Fibroblast of lung (primary cell): ENCODE measurements around the gene MEI4. TPM values are rescaled to one million over a fixed set of nuclear protein-coding genes. Genes with fewer than 3 reads are reported as not detected.
"Not testable (repeated sequence)": the region's sequence is repeated elsewhere in the genome, so short reads cannot be mapped to it uniquely, and the experiment has no call there.

Source experiments
- DNase-seq, 2 donors: peaks; one replicate each; pipeline versions ENCODE4 v3.0.0 to v3.0.0-alpha.2; 2010; ENCODE audit warnings: low read depth in 2 of 2
- H2AFZ ChIP-seq: 2 replicates; pipeline ENCODE4 v1.5.1; 2012; ENCODE audit warnings: low read length, control low read depth, inconsistent platforms
- H3K27ac ChIP-seq: 2 replicates; pipeline ENCODE4 v1.5.1; 2011; ENCODE audit warnings: low read length, control low read depth; ENCODE audit not compliant: insufficient read depth
- H3K27me3 ChIP-seq: 2 replicates; pipeline ENCODE4 v1.5.1; 2011; ENCODE audit warnings: mild to moderate bottlenecking, low read length; ENCODE audit not compliant: control insufficient read depth, insufficient read depth
- H3K36me3 ChIP-seq: 2 replicates; pipeline ENCODE4 v1.5.1; 2011; ENCODE audit warnings: low read length; ENCODE audit not compliant: control insufficient read depth, insufficient read depth
- H3K4me1 ChIP-seq: 2 replicates; pipeline ENCODE4 v1.5.1; 2011; ENCODE audit warnings: low read length; ENCODE audit not compliant: control insufficient read depth, insufficient read depth; ENCODE audit errors: extremely low read depth
- H3K4me2 ChIP-seq: 2 replicates; pipeline ENCODE4 v1.5.1; 2011; ENCODE audit warnings: low read length, control low read depth; ENCODE audit not compliant: insufficient read depth; ENCODE audit errors: extremely low read depth
- H3K4me3 ChIP-seq, 4 experiments: fragments of 200-600 bp in 1 of 4; sonication (generic) in 1 of 4; replicated peaks in 1 of 4; 2 replicates each; pipeline ENCODE4 v1.5.1; 2011 to 2016; ENCODE audit warnings: low read length in 4 of 4, low read depth in 3 of 4, mild to moderate bottlenecking in 3 of 4, control low read depth in 2 of 4, inconsistent platforms in 1 of 4, mixed read lengths in 1 of 4; ENCODE audit not compliant: insufficient read depth in 1 of 4; ENCODE audit errors: control extremely low read depth in 1 of 4
- H3K79me2 ChIP-seq: 2 replicates; pipeline ENCODE4 v1.5.1; 2012; ENCODE audit warnings: mild to moderate bottlenecking, low read length, inconsistent platforms; ENCODE audit not compliant: control insufficient read depth, insufficient read depth
- H3K9ac ChIP-seq: 2 replicates; pipeline ENCODE4 v1.5.1; 2011; ENCODE audit warnings: mild to moderate bottlenecking, low read length, control low read depth; ENCODE audit not compliant: insufficient read depth
- H3K9me3 ChIP-seq: 2 replicates; pipeline ENCODE4 v1.5.1; 2012; ENCODE audit warnings: low read depth, low read length; ENCODE audit not compliant: control insufficient read depth, insufficient read depth
- H4K20me1 ChIP-seq: 2 replicates; pipeline ENCODE4 v1.5.1; 2011; ENCODE audit warnings: low read length; ENCODE audit not compliant: control insufficient read depth, insufficient read depth; ENCODE audit errors: extremely low read depth
- EZH2 ChIP-seq: IDR thresholded peaks from 2 replicates; pipeline ENCODE4 v1.5.1; 2012; ENCODE audit warnings: low read length, control low read depth, mild to moderate bottlenecking; ENCODE audit errors: missing control alignments
- polyA plus RNA-seq, 2 donors: library from polyadenylated mRNA; depleted of rRNA in 1 of 2; stranded (reverse) in 1 of 2; unstranded in 1 of 2; fragments of >200 nt; gene quantifications; 2 replicates each; pipeline ENCODE4 v1.2.1, GENCODE V29; 2011 to 2012; ENCODE audit warnings: missing spikeins in 1 of 2
- total RNA-seq: library from RNA; depleted of rRNA; stranded (reverse); fragments of >200 nt; gene quantifications from 2 replicates; pipeline ENCODE4 v1.2.1, GENCODE V29; 2014
- TF ChIP-seq, protein P1 (sequence below), 2 donors: IDR thresholded peaks in 1 of 2; conservative IDR thresholded peaks in 1 of 2; 1 replicate in 1 of 2; 2 replicates in 1 of 2; pipeline ENCODE4 v1.5.1; 2011 to 2012; ENCODE audit warnings: low read length in 2 of 2, control low read depth in 1 of 2, inconsistent platforms in 1 of 2, low read depth in 1 of 2, mild to moderate bottlenecking in 1 of 2

MEI4 gene
- total and polyA plus RNA-seq, 2 donors (not counting 1 experiment from before 2014, with no cell fraction given), result not detected

GRCh38 chr6:77707603-77708002 is 54.8 kb downstream of the MEI4 start:
- no peak overlapping the region for H3K9ac ChIP-seq
- no peak overlapping the region for H2AFZ ChIP-seq
- no peak overlapping the region for H3K4me2 ChIP-seq
- H3K27me3 ChIP-seq, result no peaks in the 10 kb centered on the region
- no peaks in the 10 kb centered on the region for H3K36me3 ChIP-seq
- no peak overlapping the region for H3K27ac ChIP-seq
- TF ChIP-seq EZH2, result no peak
- TF ChIP-seq, protein P1, sequence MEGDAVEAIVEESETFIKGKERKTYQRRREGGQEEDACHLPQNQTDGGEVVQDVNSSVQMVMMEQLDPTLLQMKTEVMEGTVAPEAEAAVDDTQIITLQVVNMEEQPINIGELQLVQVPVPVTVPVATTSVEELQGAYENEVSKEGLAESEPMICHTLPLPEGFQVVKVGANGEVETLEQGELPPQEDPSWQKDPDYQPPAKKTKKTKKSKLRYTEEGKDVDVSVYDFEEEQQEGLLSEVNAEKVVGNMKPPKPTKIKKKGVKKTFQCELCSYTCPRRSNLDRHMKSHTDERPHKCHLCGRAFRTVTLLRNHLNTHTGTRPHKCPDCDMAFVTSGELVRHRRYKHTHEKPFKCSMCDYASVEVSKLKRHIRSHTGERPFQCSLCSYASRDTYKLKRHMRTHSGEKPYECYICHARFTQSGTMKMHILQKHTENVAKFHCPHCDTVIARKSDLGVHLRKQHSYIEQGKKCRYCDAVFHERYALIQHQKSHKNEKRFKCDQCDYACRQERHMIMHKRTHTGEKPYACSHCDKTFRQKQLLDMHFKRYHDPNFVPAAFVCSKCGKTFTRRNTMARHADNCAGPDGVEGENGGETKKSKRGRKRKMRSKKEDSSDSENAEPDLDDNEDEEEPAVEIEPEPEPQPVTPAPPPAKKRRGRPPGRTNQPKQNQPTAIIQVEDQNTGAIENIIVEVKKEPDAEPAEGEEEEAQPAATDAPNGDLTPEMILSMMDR (conservative IDR thresholded peaks at IDR 0.05 in 1 of 2, IDR thresholded peaks at IDR 0.05 in 1 of 2; ENCODE audit: low read depth in 1 of 2, low read length in 2 of 2), result no peak
- H3K79me2 ChIP-seq, result no peaks in the 10 kb centered on the region
- no peaks in the 10 kb centered on the region for H3K9me3 ChIP-seq
- no peak for DNase-seq
- no peaks in the 10 kb centered on the region for H4K20me1 ChIP-seq
- no peak overlapping the region for H3K4me3 ChIP-seq
- H3K4me1 ChIP-seq, result no peaks in the 10 kb centered on the region

DNA sequence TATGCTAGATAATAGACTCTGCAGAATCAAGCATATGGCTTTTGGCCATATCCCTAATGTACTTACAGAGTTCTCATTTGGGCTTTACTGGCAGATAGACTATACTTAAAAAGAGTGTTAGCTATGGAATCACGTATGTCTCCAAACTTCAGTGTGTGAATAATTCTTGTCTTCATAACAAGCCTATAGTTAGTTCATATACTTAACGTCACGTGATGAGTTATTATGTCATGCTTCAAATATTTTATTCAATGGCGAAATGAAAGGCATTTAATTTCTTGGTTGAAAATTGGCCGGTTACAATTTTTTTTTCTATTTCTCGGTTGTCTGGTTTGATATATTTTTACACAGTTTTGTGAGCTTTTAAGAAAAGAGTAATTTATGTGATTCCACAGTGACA is 62.7 kb downstream of the MEI4 start:
- Histone ChIP-seq H4K20me1 (no peaks in the 10 kb centered on the region), H3K36me3 (no peaks in the 10 kb centered on the region), H3K4me2 (no peak overlapping the region), H2AFZ (no peak overlapping the region), H3K4me3 (no peak overlapping the region), H3K9ac (no peak overlapping the region), H3K9me3 (no peaks in the 10 kb centered on the region), H3K4me1 (no peaks in the 10 kb centered on the region), H3K27ac (no peak overlapping the region), H3K79me2 (no peaks in the 10 kb centered on the region), H3K27me3 (no peaks in the 10 kb centered on the region)
- DNase-seq, result no peak
- TF ChIP-seq, protein P1 (conservative IDR thresholded peaks at IDR 0.05 in 1 of 2, IDR thresholded peaks at IDR 0.05 in 1 of 2; ENCODE audit: low read depth in 1 of 2, low read length in 2 of 2), result no peak
- no peak for TF ChIP-seq EZH2

- no peak overlapping the region for H2AFZ ChIP-seq
- no peaks in the 10 kb centered on the region for H3K27me3 ChIP-seq
- no peak for TF ChIP-seq EZH2
- TF ChIP-seq, protein P1 (conservative IDR thresholded peaks at IDR 0.05 in 1 of 2, IDR thresholded peaks at IDR 0.05 in 1 of 2; ENCODE audit: low read depth in 1 of 2, low read length in 2 of 2), result no peak
- H3K4me1 ChIP-seq, result no peaks in the 10 kb centered on the region
- no peak overlapping the region for H3K9ac ChIP-seq
- no peak overlapping the region for H3K27ac ChIP-seq
- DNase-seq, result no peak
- no peaks in the 10 kb centered on the region for H3K36me3 ChIP-seq
- no peaks in the 10 kb centered on the region for H4K20me1 ChIP-seq
- no peaks in the 10 kb centered on the region for H3K9me3 ChIP-seq
- no peak overlapping the region for H3K4me2 ChIP-seq
- no peak overlapping the region for H3K4me3 ChIP-seq
- H3K79me2 ChIP-seq, result no peaks in the 10 kb centered on the region
These were observed 63.5 kb downstream of the MEI4 start for GRCh38 chr6:77716311-77716710.

DNA sequence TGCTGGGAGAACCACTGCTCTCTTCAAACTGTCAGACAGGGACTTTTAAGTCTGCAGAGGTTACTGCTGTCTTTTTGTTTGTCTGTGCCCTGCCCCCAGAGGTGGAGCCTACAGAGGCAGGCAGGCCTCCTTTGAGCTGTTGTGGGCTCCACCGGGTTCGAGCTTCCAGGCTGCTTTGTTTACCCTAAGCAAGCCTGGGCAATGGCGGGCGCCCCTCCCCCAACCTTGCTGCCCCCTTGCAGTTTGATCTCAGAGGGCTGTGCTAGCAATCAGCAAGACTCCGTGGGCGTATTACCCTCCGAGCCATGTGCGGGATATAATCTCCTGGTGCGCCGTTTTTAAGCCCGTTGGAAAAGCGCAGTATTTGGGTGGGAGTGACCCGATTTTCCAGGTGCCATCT is 83.2 kb downstream of the MEI4 start:
- DNase-seq, H3K4me1 ChIP-seq, H3K27ac ChIP-seq, H3K79me2 ChIP-seq, H3K36me3 ChIP-seq, H4K20me1 ChIP-seq, H3K4me3 ChIP-seq, H3K9ac ChIP-seq, H3K4me2 ChIP-seq, H3K9me3 ChIP-seq, H3K27me3 ChIP-seq, H2AFZ ChIP-seq: not testable (repeated sequence)
